HG02610 (cell line): Measurements from ENCODE around the gene RDH5.
A peak's percentile ranks its signal among the peaks of the same experiment; 100 is the strongest.

Experiments
- ATAC-seq: cut with Tn5 transposase; IDR thresholded peaks from one replicate; pipeline ENCODE4 v1.9.1; 2021; ENCODE audit warnings: mild to moderate bottlenecking, moderate library complexity; ENCODE audit not compliant: unreplicated experiment

The RDH5 gene

GRCh38 chr12:55711786-55712553, 8.2 kb upstream of the RDH5 start:
- no peak for ATAC-seq

GRCh38 chr12:55712700-55713415, 7.3 kb upstream of the RDH5 start:
- ATAC-seq = no peak

GRCh38 chr12:55713721-55714120, 6.5 kb upstream of the RDH5 start:
- ATAC-seq = no peak

GRCh38 chr12:55715169-55715764, 4.9 kb upstream of the RDH5 start:
- no peak for ATAC-seq

- ATAC-seq = peak; percentile 92
Measured at GRCh38 chr12:55715833-55716581, 4.2 kb upstream of the RDH5 start, which contains the start of gene BLOC1S1. BLOC1S1 (plus strand) TSS chr12:55716046; CDS start chr12:55716052, 6 bp downstream.

GRCh38 chr12:55716582-55716957, 3.6 kb upstream of the RDH5 start:
- ATAC-seq = no peak

GRCh38 chr12:55717011-55718007, 2.9 kb upstream of the RDH5 start:
- ATAC-seq = no peak

GRCh38 chr12:55718015-55718414, 2.2 kb upstream of the RDH5 start:
- no peak for ATAC-seq

GRCh38 chr12:55718624-55719275, 1.4 kb upstream of the RDH5 start:
- ATAC-seq = no peak

GRCh38 chr12:55719371-55719770, 822 bp upstream of the RDH5 start:
- ATAC-seq = no peak

- no peak for ATAC-seq
Measured at GRCh38 chr12:55720894-55721444, 776 bp downstream of the RDH5 start.

- ATAC-seq = no peak
Measured at GRCh38 chr12:55721601-55722213, 1.5 kb downstream of the RDH5 start.

- no peak for ATAC-seq
Measured at GRCh38 chr12:55722948-55723347, 2.8 kb downstream of the RDH5 start.

- no peak for ATAC-seq
Measured at GRCh38 chr12:55723516-55724225, 3.5 kb downstream of the RDH5 start.

GRCh38 chr12:55724226-55724939, 4.2 kb downstream of the RDH5 start:
- ATAC-seq = peak; percentile 28

- ATAC-seq = no peak
Measured at GRCh38 chr12:55724940-55725309, 4.7 kb downstream of the RDH5 start.

- no peak for ATAC-seq
Measured at GRCh38 chr12:55725556-55725955, 5.4 kb downstream of the RDH5 start.

GRCh38 chr12:55726971-55727370, 6.8 kb downstream of the RDH5 start:
- ATAC-seq = no peak
